GM11168 (cell line): ENCODE measurements around the gene VCP.
"Not testable (repeated sequence)": the region's sequence is repeated elsewhere in the genome, so short reads cannot be mapped to it uniquely, and the experiment has no call there.

Experiments
- in situ Hi-C: fragments of 300-500 bp; cut with MboI; formaldehyde crosslinking; loops from one replicate; pipeline ENCODE4 v1.12.0; 2022; ENCODE audit warnings: low sequenced_read_pairs; ENCODE audit not compliant: unreplicated experiment

Gene VCP

GRCh38 chr9:35029852-35030251, 42.6 kb downstream of the VCP start:
- in situ Hi-C loops: no loop called here

- in situ Hi-C loops: no loop called here
Observed at GRCh38 chr9:35029241-35029640, 43.2 kb downstream of the VCP start.

- in situ Hi-C loops: no loop called here
Observed at GRCh38 chr9:35028341-35028740, 44.1 kb downstream of the VCP start.

GRCh38 chr9:35027860-35028259, 44.6 kb downstream of the VCP start:
- in situ Hi-C loops: no loop called here

- in situ Hi-C loops: no loop called here
Observed at GRCh38 chr9:35027374-35027773, 45.1 kb downstream of the VCP start.

GRCh38 chr9:35026671-35027070, 45.8 kb downstream of the VCP start:
- in situ Hi-C loops: no loop called here

GRCh38 chr9:35023443-35023842, 49.0 kb downstream of the VCP start:
- in situ Hi-C loops: not testable (repeated sequence)

GRCh38 chr9:35014517-35014916, 57.9 kb downstream of the VCP start:
- in situ Hi-C loops: no loop called here

- in situ Hi-C loops: no loop called here
Observed at GRCh38 chr9:35010351-35010958, 62.0 kb downstream of the VCP start.
